Smooth muscle cell (in vitro differentiated cells): ENCODE data around the gene LVRN. TPM values are rescaled to one million over a fixed set of nuclear protein-coding genes. Genes with fewer than 3 reads are reported as not detected.

Experiments used
- DNase-seq: peaks from one replicate; lab custom pipeline; 2025; ENCODE audit not compliant: unreplicated experiment; lab: John Stamatoyannopoulos, UW
- H2AFZ ChIP-seq: fragments of 200-600 bp; sonication (generic); 2 replicates; pipeline ENCODE4 v1.6.0; 2016; ENCODE audit warnings: antibody characterized with exemption, low read depth, mild to moderate bottlenecking
- H3F3A ChIP-seq: fragments of 200-600 bp; sonication (generic); 2 replicates; pipeline ENCODE4 v1.6.0; 2017; ENCODE audit warnings: antibody characterized with exemption, low read depth
- H3K27ac ChIP-seq: fragments of 200-600 bp; sonication (generic); 2 replicates; pipeline ENCODE4 v1.5.1; 2016; ENCODE audit warnings: low read depth, mild to moderate bottlenecking
- H3K27me3 ChIP-seq: fragments of 200-600 bp; sonication (generic); 2 replicates; pipeline ENCODE4 v1.6.1; 2016; ENCODE audit warnings: low read depth, mild to moderate bottlenecking
- H3K36me3 ChIP-seq: fragments of 200-600 bp; sonication (generic); 2 replicates; pipeline ENCODE4 v1.5.1; 2016; ENCODE audit warnings: low read depth
- H3K4me1 ChIP-seq: fragments of 200-600 bp; sonication (generic); 2 replicates; pipeline ENCODE4 v1.5.1; 2016; ENCODE audit warnings: low read depth
- H3K4me2 ChIP-seq: fragments of 200-600 bp; sonication (generic); 2 replicates; pipeline ENCODE4 v1.6.0; 2016; ENCODE audit warnings: mild to moderate bottlenecking
- H3K4me3 ChIP-seq: fragments of 200-600 bp; sonication (generic); 2 replicates; pipeline ENCODE4 v1.5.1; 2016; ENCODE audit warnings: mild to moderate bottlenecking
- H3K79me2 ChIP-seq: fragments of 200-600 bp; sonication (generic); 2 replicates; pipeline ENCODE4 v1.6.0; 2016; ENCODE audit warnings: low read depth, mild to moderate bottlenecking
- H3K9ac ChIP-seq: fragments of 200-600 bp; sonication (generic); 2 replicates; pipeline ENCODE4 v1.6.0; 2016; ENCODE audit warnings: low read depth
- H3K9me3 ChIP-seq: fragments of 200-600 bp; sonication (generic); replicated peaks from 2 replicates; pipeline ENCODE4 v1.5.1; 2016; ENCODE audit warnings: low read depth
- H4K20me1 ChIP-seq: fragments of 200-600 bp; sonication (generic); 2 replicates; pipeline ENCODE4 v1.6.0; 2016; ENCODE audit warnings: low read depth
- WGBS: methylation state at CpG from one replicate; pipeline ENCODE4 v1.1.7; 2016; ENCODE audit warnings: low lambda C conversion rate; 5-methylcytosine and 5-hydroxymethylcytosine counted together
- polyA plus RNA-seq: library from polyadenylated mRNA; unstranded; fragments of >200 nt; fragmentation: Nextera tagmentation; extraction: Ambion mirVana; gene quantifications from 2 replicates; pipeline ENCODE4 v1.2.1, GENCODE V29; 2016
- total RNA-seq: library from RNA; depleted of rRNA; stranded (reverse); fragments of >200 nt; gene quantifications from 2 replicates; pipeline ENCODE4 v1.2.3, GENCODE V29; 2014
- TF ChIP-seq, protein P1 (sequence below): fragments of 200-600 bp; sonication (generic); IDR thresholded peaks from 2 replicates; pipeline ENCODE4 v1.5.1; 2017; ENCODE audit warnings: borderline replicate concordance, mild to moderate bottlenecking, antibody characterized with exemption; ENCODE audit not compliant: insufficient read depth, poor library complexity, severe bottlenecking

Gene LVRN
- total and polyA plus RNA-seq, 2 experiments from 2014 or later, result 0.72 to 0.87 TPM

DNA sequence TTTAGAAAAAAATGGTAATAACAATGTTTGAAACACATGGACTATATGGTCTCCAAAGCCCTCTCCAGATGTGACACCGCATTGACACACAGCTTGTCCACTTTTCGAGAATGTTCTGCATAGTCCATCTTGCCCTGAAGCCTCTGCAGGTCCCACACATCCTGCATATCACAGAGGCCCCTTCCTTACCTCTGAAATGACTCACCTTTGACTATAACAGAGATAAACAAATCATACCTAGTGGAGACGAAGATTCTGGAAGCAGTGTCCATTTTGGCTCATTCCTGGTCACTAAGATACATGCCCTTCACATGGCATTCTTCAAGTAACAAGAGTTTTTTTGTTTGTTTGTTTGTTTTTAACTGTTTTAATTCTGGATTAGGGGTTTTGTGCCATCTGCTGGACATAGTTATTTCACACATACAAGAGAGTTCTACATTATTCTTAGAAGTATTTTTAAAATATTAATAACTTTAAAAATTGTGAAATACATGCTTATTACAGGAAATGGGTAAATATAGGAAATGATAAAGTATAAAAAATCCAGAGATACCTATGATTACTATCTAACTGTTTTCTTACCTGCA lies 75.1 kb downstream of the LVRN start:
- Histone ChIP-seq H3K4me2 (no peak overlapping the region), H4K20me1 (no peaks in the 10 kb centered on the region), H3K4me3 (no peak overlapping the region), H2AFZ (no peak overlapping the region), H3K27ac (no peak overlapping the region), H3K9me3 (no peaks in the 10 kb centered on the region), H3F3A (no peaks in the 10 kb centered on the region), H3K4me1 (no peaks in the 10 kb centered on the region), H3K9ac (no peak overlapping the region), H3K36me3 (no peaks in the 10 kb centered on the region), H3K27me3 (no peaks in the 10 kb centered on the region), H3K79me2 (no peaks in the 10 kb centered on the region)
- DNase-seq, result no peak
- TF ChIP-seq, protein P1, sequence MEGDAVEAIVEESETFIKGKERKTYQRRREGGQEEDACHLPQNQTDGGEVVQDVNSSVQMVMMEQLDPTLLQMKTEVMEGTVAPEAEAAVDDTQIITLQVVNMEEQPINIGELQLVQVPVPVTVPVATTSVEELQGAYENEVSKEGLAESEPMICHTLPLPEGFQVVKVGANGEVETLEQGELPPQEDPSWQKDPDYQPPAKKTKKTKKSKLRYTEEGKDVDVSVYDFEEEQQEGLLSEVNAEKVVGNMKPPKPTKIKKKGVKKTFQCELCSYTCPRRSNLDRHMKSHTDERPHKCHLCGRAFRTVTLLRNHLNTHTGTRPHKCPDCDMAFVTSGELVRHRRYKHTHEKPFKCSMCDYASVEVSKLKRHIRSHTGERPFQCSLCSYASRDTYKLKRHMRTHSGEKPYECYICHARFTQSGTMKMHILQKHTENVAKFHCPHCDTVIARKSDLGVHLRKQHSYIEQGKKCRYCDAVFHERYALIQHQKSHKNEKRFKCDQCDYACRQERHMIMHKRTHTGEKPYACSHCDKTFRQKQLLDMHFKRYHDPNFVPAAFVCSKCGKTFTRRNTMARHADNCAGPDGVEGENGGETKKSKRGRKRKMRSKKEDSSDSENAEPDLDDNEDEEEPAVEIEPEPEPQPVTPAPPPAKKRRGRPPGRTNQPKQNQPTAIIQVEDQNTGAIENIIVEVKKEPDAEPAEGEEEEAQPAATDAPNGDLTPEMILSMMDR, result peak; percentile 19
- 88% methylated on average over 3 of the region's 3 CpGs for WGBS

DNA sequence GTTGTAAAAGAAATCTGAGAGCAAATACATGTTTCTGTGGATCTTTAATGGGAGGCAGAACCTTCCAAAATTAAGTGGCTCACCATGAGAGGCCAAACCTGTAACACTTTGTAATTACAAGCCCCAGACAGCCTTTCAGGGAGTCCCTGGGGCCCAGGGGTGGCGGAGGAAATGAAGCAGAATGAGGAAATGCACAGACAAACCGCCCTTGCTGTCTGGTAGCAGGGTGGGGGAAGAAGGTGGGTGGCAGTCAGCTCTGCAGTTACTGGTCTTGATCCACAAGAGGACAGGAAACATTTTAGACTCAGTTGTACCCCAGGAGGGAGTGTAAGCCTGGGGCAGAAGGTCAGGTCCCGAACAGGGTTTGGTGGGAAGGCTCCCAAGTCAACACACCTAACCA lies 76.5 kb downstream of the LVRN start:
- 84% methylated on average over 3 of the region's 3 CpGs for WGBS
- TF ChIP-seq, protein P1, result no peak
- no peaks in the 10 kb centered on the region for H3K9me3 ChIP-seq
- no peaks in the 10 kb centered on the region for H3K27me3 ChIP-seq
- no peak overlapping the region for H3K4me2 ChIP-seq
- no peak overlapping the region for H2AFZ ChIP-seq
- H3K9ac ChIP-seq, result no peak overlapping the region
- H3F3A ChIP-seq, result no peaks in the 10 kb centered on the region
- no peak for DNase-seq
- no peak overlapping the region for H3K4me3 ChIP-seq
- H3K79me2 ChIP-seq, result no peaks in the 10 kb centered on the region
- no peaks in the 10 kb centered on the region for H3K4me1 ChIP-seq
- no peak overlapping the region for H3K27ac ChIP-seq
- no peaks in the 10 kb centered on the region for H3K36me3 ChIP-seq
- no peaks in the 10 kb centered on the region for H4K20me1 ChIP-seq

DNA sequence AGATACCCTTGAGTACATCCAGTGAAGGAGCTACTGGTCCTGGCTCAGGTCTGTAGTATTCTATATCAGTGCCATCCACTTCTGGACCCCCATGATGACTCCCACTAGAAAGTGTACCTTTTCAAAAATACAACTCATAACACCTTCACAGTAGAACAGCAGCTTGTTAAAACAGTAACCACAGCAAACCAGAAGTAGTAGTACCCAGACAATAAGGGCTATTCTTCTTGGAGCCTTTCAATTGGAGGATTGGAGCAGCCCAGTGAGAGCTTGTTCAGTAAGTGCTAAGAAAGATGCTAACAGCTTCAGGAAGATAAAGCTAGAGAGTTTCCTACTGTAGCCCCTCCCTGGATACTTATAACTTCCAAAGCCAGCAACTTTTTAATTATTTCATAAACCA lies 80.1 kb downstream of the LVRN start:
- no peak for DNase-seq
- H3K36me3 ChIP-seq, result no peaks in the 10 kb centered on the region
- no peak overlapping the region for H3K27ac ChIP-seq
- no peaks in the 10 kb centered on the region for H4K20me1 ChIP-seq
- no peaks in the 10 kb centered on the region for H3K9me3 ChIP-seq
- H3F3A ChIP-seq, result no peaks in the 10 kb centered on the region
- H3K4me3 ChIP-seq, result no peak overlapping the region
- H3K4me1 ChIP-seq, result no peaks in the 10 kb centered on the region
- no peak overlapping the region for H3K9ac ChIP-seq
- H2AFZ ChIP-seq, result no peak overlapping the region
- H3K79me2 ChIP-seq, result no peaks in the 10 kb centered on the region
- H3K4me2 ChIP-seq, result no peak overlapping the region
- H3K27me3 ChIP-seq, result no peaks in the 10 kb centered on the region
- TF ChIP-seq, protein P1, result no peak

DNA sequence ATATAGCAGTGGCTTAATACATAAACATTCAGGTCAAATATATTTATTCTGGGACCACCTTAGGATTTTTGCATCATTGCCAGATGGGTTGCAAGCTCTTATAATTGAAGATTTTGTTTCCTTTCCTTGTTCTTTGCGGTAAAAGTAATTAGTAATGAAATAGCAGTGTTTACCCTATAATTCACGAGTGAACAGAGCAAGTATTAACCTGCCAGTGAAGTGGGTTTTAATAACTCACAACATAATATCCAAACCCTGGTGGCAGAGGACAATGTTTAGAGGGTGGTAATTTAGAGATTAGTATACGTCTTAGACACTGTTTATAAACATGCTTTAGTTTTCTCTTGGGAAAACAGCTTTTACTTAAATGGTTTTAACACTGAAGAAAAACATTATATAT lies 81.8 kb downstream of the LVRN start:
- Histone ChIP-seq H4K20me1 (no peaks in the 10 kb centered on the region), H3K4me3 (no peak overlapping the region), H2AFZ (no peak overlapping the region), H3F3A (no peaks in the 10 kb centered on the region), H3K9ac (no peak overlapping the region), H3K36me3 (no peaks in the 10 kb centered on the region), H3K4me1 (no peaks in the 10 kb centered on the region), H3K79me2 (no peaks in the 10 kb centered on the region), H3K27ac (no peak overlapping the region), H3K4me2 (no peak overlapping the region), H3K27me3 (no peaks in the 10 kb centered on the region), H3K9me3 (no peaks in the 10 kb centered on the region)
- no peak for DNase-seq
- TF ChIP-seq, protein P1, result no peak
- 70% methylated on average over 3 of the region's 3 CpGs for WGBS
